Measurements from ENCODE around the gene CACNA1C. TPM values are rescaled to one million over a fixed set of nuclear protein-coding genes. Genes with fewer than 3 reads are reported as not detected.

The CACNA1C gene
- polyA plus RNA-seq, 2 donors = 2.1 to 2.5 TPM

GRCh38 chr12:2266666-2267620 lies 214.2 kb downstream of the CACNA1C start:
- Histone ChIP-seq H3K9me3 (ENCODE audit: control insufficient read depth in 2 of 2, insufficient read depth in 1 of 2, low read depth in 1 of 2, low read length in 1 of 2) (no peaks in the 10 kb centered on the region), H3K4me3 (ENCODE audit: low read depth in 1 of 2, low read length in 2 of 2) (no peak overlapping the region), H3K36me3 (ENCODE audit: control insufficient read depth in 2 of 2, insufficient read depth in 2 of 2, low read length in 1 of 2) (no peaks in the 10 kb centered on the region), H3K27me3 (ENCODE audit: control insufficient read depth in 1 of 2, insufficient read depth in 2 of 2, low read length in 2 of 2) (no peaks in the 10 kb centered on the region), H3K4me1 (ENCODE audit: control insufficient read depth in 2 of 2, insufficient read depth in 2 of 2, low read length in 1 of 2) (peaks cover 2 to 7% of the 10 kb centered on the region in 2 donors), H3K27ac (ENCODE audit: low read depth in 2 of 2, low read length in 1 of 2) (no peak overlapping the region)
- 62 to 75% methylated on average over 13 of the region's 13 CpGs for WGBS, 2 donors

DNA sequence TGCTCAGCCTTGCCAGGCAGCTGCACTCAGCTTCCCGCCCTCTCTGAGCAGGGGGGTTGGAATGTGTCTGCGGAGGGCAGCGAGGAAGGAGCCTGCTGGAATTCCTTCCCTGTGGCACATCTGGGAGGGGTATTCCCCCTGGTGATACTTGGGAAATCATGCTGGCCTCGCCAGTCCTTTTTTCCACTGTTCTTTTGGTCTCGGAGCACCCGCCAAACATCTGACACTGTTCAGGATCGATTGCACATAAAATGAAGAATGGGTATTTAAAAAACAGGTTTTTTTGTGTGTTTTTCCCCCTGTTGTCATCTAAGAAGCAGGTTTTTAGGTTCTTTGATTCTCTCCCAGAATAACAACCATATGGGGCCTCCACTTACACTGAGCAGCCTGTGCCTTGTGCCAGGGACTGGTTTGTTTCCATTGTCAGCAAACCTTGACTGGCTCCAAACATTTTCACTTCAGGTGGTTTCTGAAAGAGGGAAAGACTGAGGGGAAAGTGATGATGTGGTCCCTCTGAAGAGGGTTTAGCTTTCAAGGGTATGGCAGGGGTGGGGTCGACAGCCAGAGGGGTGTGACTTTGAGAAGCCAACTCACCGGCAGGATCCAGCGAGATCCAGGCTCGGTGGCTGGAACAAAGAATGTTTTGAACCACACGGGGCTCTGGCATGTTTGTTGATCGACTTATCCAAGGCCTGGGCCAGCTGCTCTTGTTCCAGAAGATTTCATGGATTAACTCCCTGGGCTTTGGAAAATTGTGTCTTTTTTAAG lies 215.1 kb downstream of the CACNA1C start:
- Histone ChIP-seq H3K4me3 (ENCODE audit: low read depth in 1 of 2, low read length in 2 of 2) (no peak overlapping the region), H3K4me1 (ENCODE audit: control insufficient read depth in 2 of 2, insufficient read depth in 2 of 2, low read length in 1 of 2) (peaks cover 2 to 7% of the 10 kb centered on the region in 2 donors), H3K27me3 (ENCODE audit: control insufficient read depth in 1 of 2, insufficient read depth in 2 of 2, low read length in 2 of 2) (no peaks in the 10 kb centered on the region), H3K36me3 (ENCODE audit: control insufficient read depth in 2 of 2, insufficient read depth in 2 of 2, low read length in 1 of 2) (no peaks in the 10 kb centered on the region), H3K9me3 (ENCODE audit: control insufficient read depth in 2 of 2, insufficient read depth in 1 of 2, low read depth in 1 of 2, low read length in 1 of 2) (no peaks in the 10 kb centered on the region), H3K27ac (ENCODE audit: low read depth in 2 of 2, low read length in 1 of 2) (peak overlapping the region in 1 of 2 donors; percentile 12)
- 35 to 37% methylated on average over 13 of the region's 13 CpGs for WGBS, 2 donors

DNA sequence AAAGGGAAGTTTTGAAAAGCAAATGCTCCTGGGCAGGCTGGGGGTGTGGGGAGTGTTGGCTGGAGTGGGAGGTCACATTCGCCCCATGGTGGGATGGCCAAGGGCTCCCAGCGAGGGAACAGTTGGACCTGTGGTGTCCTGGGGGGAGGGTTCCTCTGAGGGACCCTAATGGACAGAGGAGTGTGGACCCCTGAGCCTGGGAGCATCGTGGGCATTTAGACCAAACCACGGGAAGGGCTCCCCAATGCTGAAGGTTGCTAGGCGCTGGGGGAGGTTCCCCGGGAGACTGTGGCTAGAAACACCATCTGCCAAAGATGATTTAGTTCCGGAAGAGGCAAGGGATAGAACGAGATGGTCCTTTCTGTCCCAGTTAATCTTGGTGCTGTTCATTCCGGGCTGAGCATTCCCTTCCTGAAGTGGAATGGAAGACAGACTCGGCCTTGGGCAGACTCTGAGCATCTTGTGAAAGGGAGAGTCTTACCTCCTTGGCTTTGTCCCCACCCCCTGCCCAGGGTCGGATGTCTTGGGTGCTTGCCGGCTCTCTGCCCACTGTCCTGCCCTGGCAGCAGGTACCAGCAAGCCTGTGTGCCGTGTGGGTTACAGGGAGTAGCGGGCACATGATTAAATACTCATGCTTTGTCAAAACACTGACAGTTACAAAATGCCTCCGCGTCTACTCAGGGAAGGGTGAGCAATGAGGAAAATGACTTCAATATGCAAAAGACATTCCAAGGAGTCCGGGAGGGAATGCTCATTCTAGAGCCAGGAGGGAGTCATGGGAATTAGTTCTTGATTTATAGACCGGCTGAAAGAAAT lies 215.9 kb downstream of the CACNA1C start:
- no peaks in the 10 kb centered on the region for H3K36me3 ChIP-seq (ENCODE audit: control insufficient read depth in 2 of 2, insufficient read depth in 2 of 2, low read length in 1 of 2)
- H3K4me1 ChIP-seq (ENCODE audit: control insufficient read depth in 2 of 2, insufficient read depth in 2 of 2, low read length in 1 of 2) = peaks cover 2 to 6% of the 10 kb centered on the region in 2 donors
- WGBS, 2 donors = 49 to 54% methylated on average over 18 of the region's 18 CpGs
- H3K27me3 ChIP-seq (ENCODE audit: control insufficient read depth in 1 of 2, insufficient read depth in 2 of 2, low read length in 2 of 2) = no peaks in the 10 kb centered on the region
- H3K9me3 ChIP-seq (ENCODE audit: control insufficient read depth in 2 of 2, insufficient read depth in 1 of 2, low read depth in 1 of 2, low read length in 1 of 2) = no peaks in the 10 kb centered on the region
- H3K4me3 ChIP-seq (ENCODE audit: low read depth in 1 of 2, low read length in 2 of 2) = no peak overlapping the region
- H3K27ac ChIP-seq (ENCODE audit: low read depth in 2 of 2, low read length in 1 of 2) = peak overlapping the region; percentile 12 to 57

GRCh38 chr12:2270846-2271245 lies 218.1 kb downstream of the CACNA1C start:
- Histone ChIP-seq H3K36me3 (ENCODE audit: control insufficient read depth in 2 of 2, insufficient read depth in 2 of 2, low read length in 1 of 2) (no peaks in the 10 kb centered on the region), H3K4me1 (ENCODE audit: control insufficient read depth in 2 of 2, insufficient read depth in 2 of 2, low read length in 1 of 2) (no peaks in the 10 kb centered on the region), H3K27me3 (ENCODE audit: control insufficient read depth in 1 of 2, insufficient read depth in 2 of 2, low read length in 2 of 2) (no peaks in the 10 kb centered on the region), H3K9me3 (ENCODE audit: control insufficient read depth in 2 of 2, insufficient read depth in 1 of 2, low read depth in 1 of 2, low read length in 1 of 2) (peaks cover 0 to 2% of the 10 kb centered on the region in 2 donors), H3K27ac (ENCODE audit: low read depth in 2 of 2, low read length in 1 of 2) (no peak overlapping the region), H3K4me3 (ENCODE audit: low read depth in 1 of 2, low read length in 2 of 2) (no peak overlapping the region)
- 81 to 85% methylated on average over 6 of the region's 6 CpGs for WGBS, 2 donors

DNA sequence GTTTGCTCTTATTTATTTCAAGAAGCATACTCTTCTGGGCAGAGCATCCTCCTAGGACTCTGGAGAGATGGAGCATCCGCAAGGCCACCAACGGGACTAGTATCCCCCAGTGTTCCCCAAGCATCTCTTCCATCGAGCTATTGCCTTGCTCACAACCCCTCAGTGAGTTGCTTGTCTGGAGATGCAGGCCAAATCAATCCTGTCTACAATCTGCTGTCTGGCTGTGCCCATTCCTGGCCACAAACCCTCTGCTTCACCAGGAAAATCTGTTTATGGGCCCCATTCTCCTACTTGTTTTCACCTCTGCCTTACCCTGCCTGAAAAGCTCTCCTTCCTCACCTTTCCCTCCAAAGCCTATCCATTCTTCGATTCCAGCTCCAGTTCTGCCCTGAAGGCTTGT lies 219.2 kb downstream of the CACNA1C start:
- WGBS, 2 donors = 79 to 85% methylated on average over 4 of the region's 4 CpGs

DNA sequence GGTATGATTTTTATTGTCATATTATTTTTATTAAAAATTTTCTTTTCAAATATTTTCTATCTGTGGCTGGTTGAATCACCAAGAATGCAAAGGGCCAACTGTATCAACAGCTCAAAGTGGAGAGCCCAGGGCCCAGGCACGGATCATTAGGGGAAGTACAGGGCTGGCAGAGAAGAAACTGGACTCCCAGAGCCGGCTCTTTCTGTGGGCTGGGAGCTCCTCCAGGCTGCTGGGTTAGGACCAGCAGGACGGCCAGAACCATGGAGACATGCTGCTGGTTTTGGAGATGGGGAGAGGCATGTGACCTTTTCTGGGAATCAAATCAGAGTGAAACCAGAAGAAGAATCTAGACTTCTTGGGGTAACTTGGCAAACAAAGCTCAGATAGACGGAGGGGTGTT lies 220.5 kb downstream of the CACNA1C start:
- WGBS, 2 donors = 53 to 54% methylated on average over 4 of the region's 4 CpGs

More for the DNA sequence above, 219.2 kb downstream of the CACNA1C start:
- no peaks in the 10 kb centered on the region for H3K27me3 ChIP-seq (ENCODE audit: control insufficient read depth in 1 of 2, insufficient read depth in 2 of 2, low read length in 2 of 2)
- no peaks in the 10 kb centered on the region for H3K36me3 ChIP-seq (ENCODE audit: control insufficient read depth in 2 of 2, insufficient read depth in 2 of 2, low read length in 1 of 2)
- H3K4me3 ChIP-seq (ENCODE audit: low read depth in 1 of 2, low read length in 2 of 2) = no peak overlapping the region
- no peaks in the 10 kb centered on the region for H3K4me1 ChIP-seq (ENCODE audit: control insufficient read depth in 2 of 2, insufficient read depth in 2 of 2, low read length in 1 of 2)
- peaks cover 0 to 2% of the 10 kb centered on the region in 2 donors for H3K9me3 ChIP-seq (ENCODE audit: control insufficient read depth in 2 of 2, insufficient read depth in 1 of 2, low read depth in 1 of 2, low read length in 1 of 2)
- H3K27ac ChIP-seq (ENCODE audit: low read depth in 2 of 2, low read length in 1 of 2) = no peak overlapping the region

DNA sequence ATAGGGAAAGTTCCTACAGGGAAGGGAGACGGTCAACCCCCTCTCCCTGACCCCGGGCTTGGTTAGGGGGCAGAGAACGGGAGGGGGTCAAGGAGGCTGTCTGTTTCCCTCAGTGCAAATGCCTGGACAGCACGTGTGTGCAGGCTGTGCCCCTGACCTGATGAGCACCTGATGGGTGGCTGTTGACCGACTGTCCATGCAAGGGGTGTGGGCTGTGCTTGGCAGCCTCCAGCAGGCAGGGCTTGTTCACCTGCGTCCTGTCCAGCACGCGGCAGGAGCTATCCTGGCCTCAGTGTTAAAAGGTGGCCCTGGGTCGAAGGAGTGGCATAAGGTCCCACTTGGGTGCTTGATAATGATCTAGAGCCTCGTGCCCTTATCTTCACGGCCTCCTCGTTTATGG lies 221.0 kb downstream of the CACNA1C start:
- 78 to 86% methylated on average over 12 of the region's 12 CpGs for WGBS, 2 donors

More for the DNA sequence above, 220.5 kb downstream of the CACNA1C start:
- H3K36me3 ChIP-seq (ENCODE audit: control insufficient read depth in 2 of 2, insufficient read depth in 2 of 2, low read length in 1 of 2) = no peaks in the 10 kb centered on the region
- H3K27ac ChIP-seq (ENCODE audit: low read depth in 2 of 2, low read length in 1 of 2) = no peak overlapping the region
- no peaks in the 10 kb centered on the region for H3K27me3 ChIP-seq (ENCODE audit: control insufficient read depth in 1 of 2, insufficient read depth in 2 of 2, low read length in 2 of 2)
- no peaks in the 10 kb centered on the region for H3K4me1 ChIP-seq (ENCODE audit: control insufficient read depth in 2 of 2, insufficient read depth in 2 of 2, low read length in 1 of 2)
- H3K9me3 ChIP-seq (ENCODE audit: control insufficient read depth in 2 of 2, insufficient read depth in 1 of 2, low read depth in 1 of 2, low read length in 1 of 2) = peaks cover 0 to 2% of the 10 kb centered on the region in 2 donors
- no peak overlapping the region for H3K4me3 ChIP-seq (ENCODE audit: low read depth in 1 of 2, low read length in 2 of 2)

DNA sequence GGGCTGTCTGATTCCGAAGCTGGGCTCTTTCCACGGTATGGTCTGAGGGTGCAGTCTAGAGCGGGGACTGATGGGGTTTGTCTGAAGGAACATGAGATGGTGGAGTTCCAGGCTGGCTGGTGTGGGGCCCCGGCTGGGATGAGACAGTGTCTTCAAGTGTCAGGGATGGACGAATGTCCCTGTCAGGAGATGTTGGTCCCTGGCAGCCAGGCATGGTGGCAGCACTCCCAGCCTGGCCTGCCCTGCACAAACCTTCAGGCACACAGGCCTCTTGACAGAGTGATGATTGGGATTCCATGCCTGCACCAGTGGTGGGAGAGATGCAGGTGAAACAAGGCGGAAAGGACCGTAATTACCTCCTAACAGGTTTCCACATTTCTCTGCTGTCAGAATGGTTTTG lies 221.9 kb downstream of the CACNA1C start:
- H3K36me3 ChIP-seq (ENCODE audit: control insufficient read depth in 2 of 2, insufficient read depth in 2 of 2, low read length in 1 of 2) = no peaks in the 10 kb centered on the region
- H3K27ac ChIP-seq (ENCODE audit: low read depth in 2 of 2, low read length in 1 of 2) = no peak overlapping the region
- H3K4me3 ChIP-seq (ENCODE audit: low read depth in 1 of 2, low read length in 2 of 2) = no peak overlapping the region
- H3K4me1 ChIP-seq (ENCODE audit: control insufficient read depth in 2 of 2, insufficient read depth in 2 of 2, low read length in 1 of 2) = no peaks in the 10 kb centered on the region
- WGBS, 2 donors = 88 to 91% methylated on average over 7 of the region's 7 CpGs
- no peaks in the 10 kb centered on the region for H3K27me3 ChIP-seq (ENCODE audit: control insufficient read depth in 1 of 2, insufficient read depth in 2 of 2, low read length in 2 of 2)
- H3K9me3 ChIP-seq (ENCODE audit: control insufficient read depth in 2 of 2, insufficient read depth in 1 of 2, low read depth in 1 of 2, low read length in 1 of 2) = peaks cover 0 to 2% of the 10 kb centered on the region in 2 donors

More for the DNA sequence above, 221.0 kb downstream of the CACNA1C start:
- H3K4me3 ChIP-seq (ENCODE audit: low read depth in 1 of 2, low read length in 2 of 2) = no peak overlapping the region
- H3K36me3 ChIP-seq (ENCODE audit: control insufficient read depth in 2 of 2, insufficient read depth in 2 of 2, low read length in 1 of 2) = no peaks in the 10 kb centered on the region
- no peaks in the 10 kb centered on the region for H3K4me1 ChIP-seq (ENCODE audit: control insufficient read depth in 2 of 2, insufficient read depth in 2 of 2, low read length in 1 of 2)
- peaks cover 0 to 2% of the 10 kb centered on the region in 2 donors for H3K9me3 ChIP-seq (ENCODE audit: control insufficient read depth in 2 of 2, insufficient read depth in 1 of 2, low read depth in 1 of 2, low read length in 1 of 2)
- H3K27ac ChIP-seq (ENCODE audit: low read depth in 2 of 2, low read length in 1 of 2) = no peak overlapping the region
- H3K27me3 ChIP-seq (ENCODE audit: control insufficient read depth in 1 of 2, insufficient read depth in 2 of 2, low read length in 2 of 2) = no peaks in the 10 kb centered on the region

Measured in esophagus (tissue), 2 donors.